A549 (cell line): ENCODE measurements around the gene SOCS4.

Source experiments
- CBX2 ChIP-seq: fragments of 200-600 bp; sonication (generic); IDR thresholded peaks from 2 replicates; pipeline ENCODE4 v1.6.1; 2016; ENCODE audit warnings: low read depth, mild to moderate bottlenecking, borderline replicate concordance
- CHD2 ChIP-seq: fragments of 150-350 bp; IDR thresholded peaks from 2 replicates; pipeline ENCODE4 v1.6.1; 2014; ENCODE audit warnings: low read length; ENCODE audit not compliant: partially characterized antibody
- EP300 ChIP-seq, 2 experiments: fragments of >200 bp; sonication (Bioruptor Twin); formaldehyde crosslinking; IDR thresholded peaks; 2 replicates in 1 of 2; 3 replicates in 1 of 2; pipeline ENCODE4 v1.6.1; 2016 to 2017
- ESRRA ChIP-seq: fragments of 150-350 bp; IDR thresholded peaks from 2 replicates; pipeline ENCODE4 v1.6.1; 2014; ENCODE audit warnings: mild to moderate bottlenecking, low read length, borderline replicate concordance
- HES2 ChIP-seq: fragments of >200 bp; sonication (Bioruptor Twin); formaldehyde crosslinking; IDR thresholded peaks from 2 replicates; pipeline ENCODE4 v1.6.1; 2016
- JUN ChIP-seq, 2 experiments: fragments of >200 bp; sonication (Bioruptor Twin); formaldehyde crosslinking; IDR thresholded peaks; 2 replicates in 1 of 2; 3 replicates in 1 of 2; pipeline ENCODE4 v1.6.1; 2016 to 2017
- TP53 ChIP-seq: fragments of 250-450 bp; sonication (Bioruptor Pico); IDR thresholded peaks from 2 replicates; pipeline ENCODE4 v1.5.0; 2021; ENCODE audit warnings: mild to moderate bottlenecking, moderate library complexity
- TF ChIP-seq, protein P1 (sequence below): fragments of >200 bp; sonication (Bioruptor Twin); formaldehyde crosslinking; IDR thresholded peaks from 3 replicates; pipeline ENCODE4 v1.6.1; 2016
- TF ChIP-seq, protein P2 (sequence below): fragments of >200 bp; sonication (Bioruptor Twin); formaldehyde crosslinking; IDR thresholded peaks from 3 replicates; pipeline ENCODE4 v1.5.1; 2016
- TF ChIP-seq, protein P3 (sequence below): IDR thresholded peaks from 2 replicates; pipeline ENCODE4 v1.6.1; 2012
- TF ChIP-seq, protein P4 (sequence below): fragments of 150-350 bp; IDR thresholded peaks from 2 replicates; pipeline ENCODE4 v1.6.1; 2014; ENCODE audit warnings: low read depth, mild to moderate bottlenecking, low read length

DNA sequence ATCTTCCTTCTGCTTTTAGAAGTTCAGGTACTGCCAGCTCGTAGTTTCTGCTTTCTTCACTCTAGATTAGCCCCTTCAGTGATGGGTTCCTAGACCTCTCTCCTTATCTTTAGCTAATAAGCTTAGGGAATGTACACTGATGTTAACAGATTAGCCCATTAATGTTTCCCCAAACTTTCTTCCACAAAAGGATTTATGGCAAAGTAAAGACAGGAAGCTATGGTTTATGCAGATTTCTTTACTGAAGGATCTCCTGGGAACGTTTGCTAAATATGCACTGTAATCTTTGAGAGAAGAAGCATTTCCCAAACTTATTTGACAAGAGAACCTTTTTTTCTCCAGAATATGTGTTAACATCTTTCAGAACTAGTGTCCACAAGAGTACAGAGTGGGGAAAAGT lies 4.2 kb downstream of the SOCS4 start:
- no peak for TF ChIP-seq CHD2
- TF ChIP-seq, protein P1, sequence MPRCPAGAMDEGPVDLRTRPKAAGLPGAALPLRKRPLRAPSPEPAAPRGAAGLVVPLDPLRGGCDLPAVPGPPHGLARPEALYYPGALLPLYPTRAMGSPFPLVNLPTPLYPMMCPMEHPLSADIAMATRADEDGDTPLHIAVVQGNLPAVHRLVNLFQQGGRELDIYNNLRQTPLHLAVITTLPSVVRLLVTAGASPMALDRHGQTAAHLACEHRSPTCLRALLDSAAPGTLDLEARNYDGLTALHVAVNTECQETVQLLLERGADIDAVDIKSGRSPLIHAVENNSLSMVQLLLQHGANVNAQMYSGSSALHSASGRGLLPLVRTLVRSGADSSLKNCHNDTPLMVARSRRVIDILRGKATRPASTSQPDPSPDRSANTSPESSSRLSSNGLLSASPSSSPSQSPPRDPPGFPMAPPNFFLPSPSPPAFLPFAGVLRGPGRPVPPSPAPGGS, result no peak
- TF ChIP-seq, protein P2, sequence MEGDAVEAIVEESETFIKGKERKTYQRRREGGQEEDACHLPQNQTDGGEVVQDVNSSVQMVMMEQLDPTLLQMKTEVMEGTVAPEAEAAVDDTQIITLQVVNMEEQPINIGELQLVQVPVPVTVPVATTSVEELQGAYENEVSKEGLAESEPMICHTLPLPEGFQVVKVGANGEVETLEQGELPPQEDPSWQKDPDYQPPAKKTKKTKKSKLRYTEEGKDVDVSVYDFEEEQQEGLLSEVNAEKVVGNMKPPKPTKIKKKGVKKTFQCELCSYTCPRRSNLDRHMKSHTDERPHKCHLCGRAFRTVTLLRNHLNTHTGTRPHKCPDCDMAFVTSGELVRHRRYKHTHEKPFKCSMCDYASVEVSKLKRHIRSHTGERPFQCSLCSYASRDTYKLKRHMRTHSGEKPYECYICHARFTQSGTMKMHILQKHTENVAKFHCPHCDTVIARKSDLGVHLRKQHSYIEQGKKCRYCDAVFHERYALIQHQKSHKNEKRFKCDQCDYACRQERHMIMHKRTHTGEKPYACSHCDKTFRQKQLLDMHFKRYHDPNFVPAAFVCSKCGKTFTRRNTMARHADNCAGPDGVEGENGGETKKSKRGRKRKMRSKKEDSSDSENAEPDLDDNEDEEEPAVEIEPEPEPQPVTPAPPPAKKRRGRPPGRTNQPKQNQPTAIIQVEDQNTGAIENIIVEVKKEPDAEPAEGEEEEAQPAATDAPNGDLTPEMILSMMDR, result no peak
- TF ChIP-seq ESRRA, result no peak
- no peak for TF ChIP-seq TP53
- TF ChIP-seq EP300 (IDR thresholded peaks at IDR 0.05), result no peak
- no peak for TF ChIP-seq CBX2
- TF ChIP-seq, protein P3, sequence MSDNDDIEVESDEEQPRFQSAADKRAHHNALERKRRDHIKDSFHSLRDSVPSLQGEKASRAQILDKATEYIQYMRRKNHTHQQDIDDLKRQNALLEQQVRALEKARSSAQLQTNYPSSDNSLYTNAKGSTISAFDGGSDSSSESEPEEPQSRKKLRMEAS, result no peak
- no peak for TF ChIP-seq HES2
- TF ChIP-seq JUN (IDR thresholded peaks at IDR 0.05), result no peak
- TF ChIP-seq, protein P4, sequence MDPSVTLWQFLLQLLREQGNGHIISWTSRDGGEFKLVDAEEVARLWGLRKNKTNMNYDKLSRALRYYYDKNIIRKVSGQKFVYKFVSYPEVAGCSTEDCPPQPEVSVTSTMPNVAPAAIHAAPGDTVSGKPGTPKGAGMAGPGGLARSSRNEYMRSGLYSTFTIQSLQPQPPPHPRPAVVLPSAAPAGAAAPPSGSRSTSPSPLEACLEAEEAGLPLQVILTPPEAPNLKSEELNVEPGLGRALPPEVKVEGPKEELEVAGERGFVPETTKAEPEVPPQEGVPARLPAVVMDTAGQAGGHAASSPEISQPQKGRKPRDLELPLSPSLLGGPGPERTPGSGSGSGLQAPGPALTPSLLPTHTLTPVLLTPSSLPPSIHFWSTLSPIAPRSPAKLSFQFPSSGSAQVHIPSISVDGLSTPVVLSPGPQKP, result no peak
